HUES64 (cell line): ENCODE results near the gene TEX38.
"Not testable (repeated sequence)": the region's sequence is repeated elsewhere in the genome, so short reads cannot be mapped to it uniquely, and the experiment has no call there.

ENCODE experiments used
- H3K27ac ChIP-seq: 2 replicates; pipeline ENCODE4 v1.7.0; 2013; ENCODE audit warnings: low read depth, low read length, inconsistent platforms
- H3K27me3 ChIP-seq: 2 replicates; pipeline ENCODE4 v1.6.1; 2013; ENCODE audit warnings: mild to moderate bottlenecking, low read length; ENCODE audit not compliant: insufficient read depth
- H3K36me3 ChIP-seq: 2 replicates; pipeline ENCODE4 v1.6.1; 2013; ENCODE audit warnings: mild to moderate bottlenecking, low read length; ENCODE audit not compliant: insufficient read depth
- H3K4me1 ChIP-seq: 2 replicates; pipeline ENCODE4 v1.6.1; 2013; ENCODE audit warnings: mild to moderate bottlenecking, low read length, moderate library complexity; ENCODE audit not compliant: insufficient read depth
- H3K4me3 ChIP-seq: 2 replicates; pipeline ENCODE4 v1.5.1; 2013; ENCODE audit warnings: mild to moderate bottlenecking, low read length, moderate library complexity
- H3K9ac ChIP-seq: 2 replicates; pipeline ENCODE4 v1.6.1; 2013; ENCODE audit warnings: mild to moderate bottlenecking, low read depth, low read length
- H3K9me3 ChIP-seq: 2 replicates; pipeline ENCODE4 v1.6.1; 2013; ENCODE audit warnings: low read depth, low read length; ENCODE audit not compliant: insufficient read depth
- WGBS: fragments of 150-250, 120-280 bp; methylation state at CpG from one replicate; pipeline ENCODE4 v1.1.7; 2013; ENCODE audit warnings: missing lambda C conversion rate; 5-methylcytosine and 5-hydroxymethylcytosine counted together

Gene TEX38

DNA sequence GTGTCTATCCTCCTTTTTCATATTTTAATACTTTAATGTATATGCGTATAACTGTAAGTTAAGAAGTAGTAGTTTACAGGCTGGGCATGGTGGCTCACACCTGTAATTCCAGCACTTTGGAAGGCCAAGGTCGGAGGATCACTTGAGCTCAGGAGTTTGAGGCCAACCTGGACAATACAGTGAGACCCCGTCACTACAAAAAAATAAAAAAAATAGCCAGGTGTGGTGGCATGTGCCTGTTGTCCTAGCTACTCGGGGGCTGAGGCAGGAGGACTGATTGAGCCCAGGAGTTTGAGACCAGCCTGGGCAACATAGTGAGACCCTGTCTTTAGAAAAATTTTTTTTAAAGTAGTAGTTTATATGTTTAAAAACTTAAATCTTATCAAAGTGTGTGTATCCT lies 25.8 kb upstream of the TEX38 start:
- Histone ChIP-seq H3K27ac (no peak overlapping the region), H3K9me3 (peaks cover 13% of the 10 kb centered on the region; the same call in 1 of the 2 replicates), H3K4me1 (no peaks in the 10 kb centered on the region), H3K36me3 (peaks cover 58% of the 10 kb centered on the region), H3K4me3 (no peak overlapping the region), H3K27me3 (no peaks in the 10 kb centered on the region), H3K9ac (no peak overlapping the region)
- 95% methylated on average over 4 of the region's 4 CpGs for WGBS

DNA sequence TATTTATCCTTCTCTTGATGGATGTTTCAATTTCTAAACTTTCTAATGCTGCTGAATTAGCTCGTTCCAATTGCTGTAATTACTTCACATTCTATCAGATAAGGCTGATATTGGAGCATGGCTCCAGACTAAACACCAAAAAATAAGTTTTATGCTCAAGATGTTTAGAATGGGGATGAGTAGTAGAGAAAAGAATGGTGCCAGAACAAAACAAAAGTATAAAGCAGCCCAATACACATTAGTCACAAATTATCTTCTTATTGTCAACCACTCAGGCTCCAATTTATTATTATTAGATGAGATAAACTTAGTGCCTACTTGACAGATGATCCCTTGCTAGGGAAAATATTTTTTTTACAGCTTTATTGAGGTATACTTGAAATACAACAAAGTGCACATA lies 25.3 kb upstream of the TEX38 start:
- Histone ChIP-seq H3K27me3 (no peaks in the 10 kb centered on the region), H3K4me3 (no peak overlapping the region), H3K36me3 (peaks cover 58% of the 10 kb centered on the region), H3K9me3 (peaks cover 13% of the 10 kb centered on the region; the same call in 1 of the 2 replicates), H3K9ac (no peak overlapping the region), H3K4me1 (no peaks in the 10 kb centered on the region), H3K27ac (no peak overlapping the region)
- 100% methylated on average over 1 of the region's 1 CpG for WGBS

GRCh38 chr1:46646844-46647243 lies 24.8 kb upstream of the TEX38 start:
- 96% methylated on average over 2 of the region's 2 CpGs for WGBS
- Histone ChIP-seq H3K4me1 (no peaks in the 10 kb centered on the region), H3K27ac (no peak overlapping the region), H3K9ac (no peak overlapping the region), H3K4me3 (no peak overlapping the region), H3K9me3 (peaks cover 13% of the 10 kb centered on the region; the same call in 1 of the 2 replicates), H3K27me3 (no peaks in the 10 kb centered on the region), H3K36me3 (peaks cover 59% of the 10 kb centered on the region)

DNA sequence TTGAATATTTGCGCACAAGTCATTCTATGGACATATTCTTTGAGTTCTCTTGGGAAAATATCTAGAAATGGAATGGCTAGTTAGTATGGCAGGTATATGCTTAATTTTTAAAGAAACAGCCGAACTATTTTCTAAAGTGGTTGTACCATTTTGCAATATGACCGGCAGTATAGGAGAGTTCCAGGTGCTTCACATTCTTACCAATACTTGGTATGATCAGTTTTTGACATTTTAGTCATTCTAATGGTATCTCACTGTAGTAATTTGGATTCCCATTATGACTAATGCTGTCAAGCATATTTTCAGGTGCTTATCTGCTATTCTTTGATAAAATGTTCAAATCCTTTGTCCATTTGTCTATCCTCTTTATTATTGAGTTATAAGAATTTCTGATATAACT lies 24.0 kb upstream of the TEX38 start:
- Histone ChIP-seq H3K27me3 (no peaks in the 10 kb centered on the region), H3K9me3 (peaks cover 13% of the 10 kb centered on the region; the same call in 1 of the 2 replicates), H3K36me3 (peaks cover 61% of the 10 kb centered on the region), H3K4me1 (no peaks in the 10 kb centered on the region), H3K4me3 (no peak overlapping the region), H3K27ac (no peak overlapping the region), H3K9ac (no peak overlapping the region)
- 96% methylated on average over 3 of the region's 3 CpGs for WGBS

GRCh38 chr1:46649764-46650163 lies 21.9 kb upstream of the TEX38 start:
- WGBS, result 97% methylated on average over 2 of the region's 2 CpGs
- no peak overlapping the region for H3K27ac ChIP-seq
- no peak overlapping the region for H3K9ac ChIP-seq
- peaks cover 13% of the 10 kb centered on the region; the same call in 1 of the 2 replicates for H3K9me3 ChIP-seq
- H3K4me3 ChIP-seq, result no peak overlapping the region
- no peaks in the 10 kb centered on the region for H3K27me3 ChIP-seq
- no peaks in the 10 kb centered on the region for H3K4me1 ChIP-seq
- H3K36me3 ChIP-seq, result peaks cover 68% of the 10 kb centered on the region

- peaks cover 13% of the 10 kb centered on the region; the same call in 1 of the 2 replicates for H3K9me3 ChIP-seq
- H3K27ac ChIP-seq, result no peak overlapping the region
- H3K4me1 ChIP-seq, result no peaks in the 10 kb centered on the region
- peaks cover 72% of the 10 kb centered on the region for H3K36me3 ChIP-seq
- no peaks in the 10 kb centered on the region for H3K27me3 ChIP-seq
- no peak overlapping the region for H3K4me3 ChIP-seq
- no peak overlapping the region for H3K9ac ChIP-seq
- WGBS, result 88% methylated on average over 1 of the region's 3 CpGs
Observed at GRCh38 chr1:46650491-46650890, 21.2 kb upstream of the TEX38 start.

GRCh38 chr1:46651152-46651551 lies 20.5 kb upstream of the TEX38 start:
- not testable (repeated sequence) for H3K27ac ChIP-seq, H3K9ac ChIP-seq, H3K27me3 ChIP-seq, H3K4me3 ChIP-seq, H3K4me1 ChIP-seq
- Histone ChIP-seq H3K9me3 (peaks cover 13% of the 10 kb centered on the region; the same call in 1 of the 2 replicates), H3K36me3 (peaks cover 79% of the 10 kb centered on the region)
- 100% methylated on average over 1 of the region's 3 CpGs for WGBS

DNA sequence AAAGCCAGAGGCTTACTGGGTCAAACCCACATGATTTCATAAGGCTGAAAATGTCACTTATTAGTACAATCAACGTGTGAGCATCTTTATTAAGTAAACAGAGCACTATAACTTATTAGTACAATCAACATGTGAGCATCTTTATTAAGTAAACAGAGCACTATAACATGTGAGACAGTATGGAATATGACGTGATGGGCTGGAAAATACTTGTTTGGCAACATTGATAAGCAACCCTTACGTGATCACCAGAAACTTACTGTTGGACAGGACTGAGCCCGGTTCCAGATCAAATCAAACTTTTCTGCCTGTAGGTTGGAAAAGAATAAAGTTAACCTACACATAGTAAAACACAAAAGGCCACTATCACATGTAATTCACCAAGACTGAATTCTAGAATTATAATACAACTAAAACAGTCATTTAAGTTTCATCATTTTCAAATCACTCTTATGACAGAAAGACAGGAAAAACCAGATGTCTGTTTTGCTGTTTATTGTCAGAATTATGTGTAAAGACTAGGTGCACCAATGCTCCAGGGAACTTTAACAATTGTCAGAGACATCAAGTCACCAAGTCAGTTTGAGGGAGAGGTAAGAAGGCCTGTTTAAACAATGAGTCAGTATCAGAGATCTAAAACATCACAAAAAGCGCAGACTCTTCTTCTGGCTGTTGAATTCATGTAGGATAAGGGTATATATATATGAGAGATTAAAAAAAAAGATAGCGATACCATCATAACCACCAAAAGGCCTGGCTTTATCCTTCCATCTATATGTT lies 19.1 kb upstream of the TEX38 start:
- 98% methylated on average over 4 of the region's 6 CpGs for WGBS
- Histone ChIP-seq H3K4me1 (no peaks in the 10 kb centered on the region), H3K27me3 (no peaks in the 10 kb centered on the region), H3K4me3 (no peak overlapping the region), H3K9ac (no peak overlapping the region), H3K36me3 (peaks cover 79% of the 10 kb centered on the region), H3K27ac (no peak overlapping the region), H3K9me3 (peaks cover 13% of the 10 kb centered on the region; the same call in 1 of the 2 replicates)

DNA sequence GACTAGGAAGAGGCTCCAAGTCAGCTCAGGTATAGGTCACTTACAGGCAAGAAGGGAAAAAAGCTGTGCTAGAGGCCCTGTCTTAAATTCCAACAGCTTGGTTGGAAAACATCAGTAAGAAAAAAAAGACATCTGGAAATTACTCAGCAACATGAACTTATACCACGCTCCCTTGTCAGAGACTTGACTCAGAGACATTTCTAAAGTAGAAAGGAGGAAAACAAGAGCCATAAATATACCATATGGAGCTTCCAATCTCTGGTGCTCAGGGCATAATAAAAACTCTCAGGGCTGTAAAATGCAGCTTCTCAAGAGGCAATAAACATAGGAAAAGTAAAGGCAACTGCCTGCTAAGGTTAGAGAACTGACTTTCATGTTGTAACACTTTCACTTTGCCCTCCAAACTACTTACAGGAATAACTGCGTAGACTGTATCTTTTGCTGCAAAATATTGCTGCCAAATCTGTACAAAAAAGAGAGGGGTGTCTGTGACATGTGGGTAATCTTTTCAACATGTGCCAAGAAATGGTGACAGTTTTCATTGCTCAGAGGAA lies 18.2 kb upstream of the TEX38 start:
- Histone ChIP-seq H3K36me3 (peaks cover 82% of the 10 kb centered on the region), H3K27me3 (no peaks in the 10 kb centered on the region), H3K4me1 (no peaks in the 10 kb centered on the region), H3K9ac (no peak overlapping the region), H3K9me3 (peaks cover 13% of the 10 kb centered on the region; the same call in 1 of the 2 replicates), H3K4me3 (no peak overlapping the region), H3K27ac (no peak overlapping the region)
- 94% methylated on average over 2 of the region's 2 CpGs for WGBS

GRCh38 chr1:46654012-46654411 lies 17.6 kb upstream of the TEX38 start:
- Histone ChIP-seq H3K9ac (no peak overlapping the region), H3K4me1 (no peaks in the 10 kb centered on the region), H3K4me3 (no peak overlapping the region), H3K27me3 (no peaks in the 10 kb centered on the region), H3K9me3 (peaks cover 13% of the 10 kb centered on the region; the same call in 1 of the 2 replicates), H3K36me3 (peaks cover 84% of the 10 kb centered on the region), H3K27ac (no peak overlapping the region)
- WGBS, result 94% methylated on average over 1 of the region's 1 CpG

- Histone ChIP-seq H3K36me3 (peaks cover 84% of the 10 kb centered on the region), H3K9me3 (peaks cover 11% of the 10 kb centered on the region; the same call in 1 of the 2 replicates)
- not testable (repeated sequence) for H3K4me1 ChIP-seq, H3K9ac ChIP-seq, H3K27ac ChIP-seq, H3K27me3 ChIP-seq, H3K4me3 ChIP-seq
- 83% methylated on average over 2 of the region's 2 CpGs for WGBS
Observed at GRCh38 chr1:46654698-46655097, 17.0 kb upstream of the TEX38 start.
